Osteoblast (primary cell): ENCODE data around the gene ZNF775. TPM values are rescaled to one million over a fixed set of nuclear protein-coding genes. Genes with fewer than 3 reads are reported as not detected.
A peak's percentile ranks its signal among the peaks of the same experiment; 100 is the strongest.

ENCODE experiments used
- DNase-seq: peaks from one replicate; pipeline ENCODE4 v3.0.0; 2011; ENCODE audit warnings: low spot score, mixed read lengths; ENCODE audit not compliant: insufficient read length; ENCODE audit errors: missing footprints
- H2AFZ ChIP-seq: 2 replicates; pipeline ENCODE4 v1.6.0; 2011; ENCODE audit warnings: mild to moderate bottlenecking, low read length
- H3K27ac ChIP-seq: 2 replicates; pipeline ENCODE4 v1.5.1; 2011; ENCODE audit warnings: mild to moderate bottlenecking, low read depth, low read length, moderate library complexity
- H3K27me3 ChIP-seq: 2 replicates; pipeline ENCODE4 v1.6.0; 2012; ENCODE audit warnings: mild to moderate bottlenecking, control low read depth, inconsistent platforms, low read length, moderate library complexity; ENCODE audit not compliant: insufficient read depth
- H3K36me3 ChIP-seq: 2 replicates; pipeline ENCODE4 v1.5.1; 2011; ENCODE audit warnings: mild to moderate bottlenecking, low read length, control low read depth, moderate library complexity; ENCODE audit not compliant: insufficient read depth
- H3K4me1 ChIP-seq: 2 replicates; pipeline ENCODE4 v1.5.1; 2011; ENCODE audit warnings: mild to moderate bottlenecking, low read length, control low read depth, moderate library complexity; ENCODE audit not compliant: insufficient read depth
- H3K4me2 ChIP-seq: 2 replicates; pipeline ENCODE4 v1.6.0; 2011; ENCODE audit warnings: mild to moderate bottlenecking, low read length; ENCODE audit not compliant: insufficient read depth
- H3K4me3 ChIP-seq: fragments of 200-600 bp; sonication (generic); 3 replicates; pipeline ENCODE4 v1.5.1; 2012; ENCODE audit warnings: mild to moderate bottlenecking, low read length, inconsistent platforms; ENCODE audit not compliant: insufficient read depth
- H3K79me2 ChIP-seq: 2 replicates; pipeline ENCODE4 v1.6.0; 2012; ENCODE audit warnings: mild to moderate bottlenecking, low read length, control low read depth, inconsistent platforms; ENCODE audit not compliant: insufficient read depth
- H3K9me3 ChIP-seq: 2 replicates; pipeline ENCODE4 v1.5.1; 2011; ENCODE audit warnings: low read depth, low read length, control low read depth
- H4K20me1 ChIP-seq: 2 replicates; pipeline ENCODE4 v1.6.0; 2012; ENCODE audit warnings: mild to moderate bottlenecking, low read length, control low read depth; ENCODE audit not compliant: insufficient read depth
- total RNA-seq: library from RNA; depleted of rRNA; stranded (reverse); fragments of >200 nt; gene quantifications from 2 replicates; pipeline ENCODE4 v1.2.3, GENCODE V29; 2012
- TF ChIP-seq, protein P1 (sequence below): IDR thresholded peaks from 2 replicates; pipeline ENCODE4 v1.5.1; 2011; ENCODE audit warnings: mild to moderate bottlenecking, low read depth, low read length, moderate library complexity; ENCODE audit errors: extremely low read depth

Gene ZNF775
- total RNA-seq, 1 donor: 6.2 TPM

DNA sequence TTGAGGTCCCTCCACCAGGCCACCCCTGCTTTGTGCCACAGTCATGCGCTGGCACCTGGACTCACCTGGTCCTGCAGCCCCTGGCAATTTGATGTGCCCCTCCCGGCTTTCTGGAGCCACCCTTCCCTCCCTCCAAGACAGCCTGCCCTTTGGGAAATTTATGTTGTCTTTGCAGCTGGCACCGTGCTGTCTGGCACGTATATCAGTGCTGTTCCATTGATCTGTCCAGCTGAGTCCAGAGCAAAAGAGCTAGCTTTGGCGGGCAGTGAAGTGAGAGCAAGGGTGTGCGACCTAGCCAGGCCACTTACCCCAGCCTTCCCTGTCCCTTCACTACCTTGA, 43.4 kb upstream of the ZNF775 start:
- no peak overlapping the region for H3K27ac ChIP-seq
- no peaks in the 10 kb centered on the region for H3K4me1 ChIP-seq
- no peak overlapping the region for H3K4me3 ChIP-seq
- H3K36me3 ChIP-seq: no peaks in the 10 kb centered on the region
- DNase-seq: no peak
- TF ChIP-seq, protein P1, sequence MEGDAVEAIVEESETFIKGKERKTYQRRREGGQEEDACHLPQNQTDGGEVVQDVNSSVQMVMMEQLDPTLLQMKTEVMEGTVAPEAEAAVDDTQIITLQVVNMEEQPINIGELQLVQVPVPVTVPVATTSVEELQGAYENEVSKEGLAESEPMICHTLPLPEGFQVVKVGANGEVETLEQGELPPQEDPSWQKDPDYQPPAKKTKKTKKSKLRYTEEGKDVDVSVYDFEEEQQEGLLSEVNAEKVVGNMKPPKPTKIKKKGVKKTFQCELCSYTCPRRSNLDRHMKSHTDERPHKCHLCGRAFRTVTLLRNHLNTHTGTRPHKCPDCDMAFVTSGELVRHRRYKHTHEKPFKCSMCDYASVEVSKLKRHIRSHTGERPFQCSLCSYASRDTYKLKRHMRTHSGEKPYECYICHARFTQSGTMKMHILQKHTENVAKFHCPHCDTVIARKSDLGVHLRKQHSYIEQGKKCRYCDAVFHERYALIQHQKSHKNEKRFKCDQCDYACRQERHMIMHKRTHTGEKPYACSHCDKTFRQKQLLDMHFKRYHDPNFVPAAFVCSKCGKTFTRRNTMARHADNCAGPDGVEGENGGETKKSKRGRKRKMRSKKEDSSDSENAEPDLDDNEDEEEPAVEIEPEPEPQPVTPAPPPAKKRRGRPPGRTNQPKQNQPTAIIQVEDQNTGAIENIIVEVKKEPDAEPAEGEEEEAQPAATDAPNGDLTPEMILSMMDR: no peak
- no peak overlapping the region for H3K4me2 ChIP-seq
- no peak overlapping the region for H2AFZ ChIP-seq
- peaks cover 7% of the 10 kb centered on the region for H3K27me3 ChIP-seq
- H4K20me1 ChIP-seq: no peaks in the 10 kb centered on the region
- no peaks in the 10 kb centered on the region for H3K9me3 ChIP-seq
- H3K79me2 ChIP-seq: no peaks in the 10 kb centered on the region

DNA sequence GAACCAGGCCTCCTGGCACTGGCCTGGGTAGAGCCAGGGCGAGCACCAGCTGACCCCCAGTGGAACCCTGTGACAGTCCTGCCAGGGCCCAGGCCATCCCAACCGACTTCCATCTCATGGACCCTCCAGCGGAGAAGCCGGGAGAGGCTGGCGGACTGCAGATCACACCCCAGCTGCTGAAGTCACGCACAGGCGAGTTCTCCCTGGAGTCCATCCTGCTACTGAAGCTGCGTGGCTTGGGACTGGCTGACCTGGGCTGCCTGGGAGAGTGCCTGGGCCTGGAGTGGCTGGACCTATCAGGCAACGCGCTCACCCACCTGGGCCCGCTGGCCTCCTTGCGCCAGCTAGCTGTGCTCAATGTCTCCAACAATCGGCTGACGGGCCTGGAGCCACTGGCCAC, 42.4 kb upstream of the ZNF775 start:
- H3K4me2 ChIP-seq: no peak overlapping the region
- no peaks in the 10 kb centered on the region for H3K79me2 ChIP-seq
- TF ChIP-seq, protein P1: no peak
- no peak overlapping the region for H3K4me3 ChIP-seq
- no peaks in the 10 kb centered on the region for H3K9me3 ChIP-seq
- H3K27ac ChIP-seq: no peak overlapping the region
- no peaks in the 10 kb centered on the region for H3K36me3 ChIP-seq
- no peaks in the 10 kb centered on the region for H4K20me1 ChIP-seq
- no peak for DNase-seq
- H3K27me3 ChIP-seq: peaks cover 14% of the 10 kb centered on the region
- no peak overlapping the region for H2AFZ ChIP-seq
- no peaks in the 10 kb centered on the region for H3K4me1 ChIP-seq

DNA sequence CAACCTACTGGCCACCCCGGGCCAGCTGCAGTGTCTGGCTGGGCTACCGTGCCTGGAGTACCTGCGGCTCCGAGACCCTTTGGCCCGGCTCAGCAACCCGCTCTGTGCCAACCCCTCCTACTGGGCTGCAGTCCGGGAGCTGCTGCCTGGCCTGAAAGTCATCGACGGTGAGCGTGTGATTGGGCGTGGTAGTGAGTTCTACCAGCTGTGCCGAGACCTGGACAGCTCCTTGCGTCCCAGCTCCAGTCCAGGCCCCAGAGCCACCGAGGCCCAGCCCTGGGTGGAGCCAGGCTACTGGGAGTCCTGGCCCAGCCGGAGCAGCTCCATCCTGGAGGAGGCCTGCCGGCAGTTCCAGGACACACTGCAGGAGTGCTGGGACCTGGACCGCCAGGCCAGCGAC, 42.0 kb upstream of the ZNF775 start:
- Histone ChIP-seq H3K9me3 (no peaks in the 10 kb centered on the region), H3K36me3 (no peaks in the 10 kb centered on the region), H3K4me1 (no peaks in the 10 kb centered on the region), H3K4me3 (no peak overlapping the region), H3K27me3 (peaks cover 19% of the 10 kb centered on the region), H3K79me2 (no peaks in the 10 kb centered on the region), H4K20me1 (no peaks in the 10 kb centered on the region), H3K4me2 (no peak overlapping the region), H3K27ac (no peak overlapping the region), H2AFZ (no peak overlapping the region)
- peak; percentile 50 for DNase-seq
- TF ChIP-seq, protein P1: no peak

DNA sequence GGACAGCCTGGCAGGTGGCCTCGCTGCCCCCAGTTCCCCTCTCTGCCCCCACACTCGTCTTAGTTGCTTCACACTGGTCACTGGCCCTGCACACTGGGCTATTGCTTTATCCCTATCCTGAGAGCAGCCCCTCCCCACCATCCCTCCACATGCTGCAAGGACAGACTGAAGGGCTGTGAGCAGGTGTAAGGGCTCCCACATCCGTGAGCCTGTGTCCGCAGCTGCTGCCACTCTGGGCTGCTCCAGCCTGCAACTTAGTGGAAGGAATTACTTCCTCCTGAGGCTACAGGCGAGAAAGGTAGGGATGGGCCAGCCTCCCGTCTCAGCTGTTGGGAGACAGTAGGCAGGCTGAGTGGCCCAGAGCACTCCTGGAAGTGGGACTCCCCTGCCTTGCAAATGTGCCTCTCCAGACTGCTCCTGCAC, 41.5 kb upstream of the ZNF775 start:
- Histone ChIP-seq H3K27ac (no peak overlapping the region), H3K4me2 (no peak overlapping the region), H3K4me1 (no peaks in the 10 kb centered on the region), H4K20me1 (no peaks in the 10 kb centered on the region), H3K27me3 (peaks cover 24% of the 10 kb centered on the region), H3K36me3 (no peaks in the 10 kb centered on the region), H3K9me3 (no peaks in the 10 kb centered on the region), H2AFZ (no peak overlapping the region), H3K4me3 (no peak overlapping the region), H3K79me2 (no peaks in the 10 kb centered on the region)
- TF ChIP-seq, protein P1: no peak
- DNase-seq: peak; percentile 61
